GM18909 (cell line): ENCODE results near the gene VPS39.
"Not testable (repeated sequence)": the region's sequence is repeated elsewhere in the genome, so short reads cannot be mapped to it uniquely, and the experiment has no call there.

ENCODE experiments used
- ATAC-seq: cut with Tn5 transposase; IDR thresholded peaks from one replicate; pipeline ENCODE4 v1.9.1; 2021; ENCODE audit warnings: mild to moderate bottlenecking; ENCODE audit not compliant: unreplicated experiment, poor library complexity

VPS39 gene

DNA sequence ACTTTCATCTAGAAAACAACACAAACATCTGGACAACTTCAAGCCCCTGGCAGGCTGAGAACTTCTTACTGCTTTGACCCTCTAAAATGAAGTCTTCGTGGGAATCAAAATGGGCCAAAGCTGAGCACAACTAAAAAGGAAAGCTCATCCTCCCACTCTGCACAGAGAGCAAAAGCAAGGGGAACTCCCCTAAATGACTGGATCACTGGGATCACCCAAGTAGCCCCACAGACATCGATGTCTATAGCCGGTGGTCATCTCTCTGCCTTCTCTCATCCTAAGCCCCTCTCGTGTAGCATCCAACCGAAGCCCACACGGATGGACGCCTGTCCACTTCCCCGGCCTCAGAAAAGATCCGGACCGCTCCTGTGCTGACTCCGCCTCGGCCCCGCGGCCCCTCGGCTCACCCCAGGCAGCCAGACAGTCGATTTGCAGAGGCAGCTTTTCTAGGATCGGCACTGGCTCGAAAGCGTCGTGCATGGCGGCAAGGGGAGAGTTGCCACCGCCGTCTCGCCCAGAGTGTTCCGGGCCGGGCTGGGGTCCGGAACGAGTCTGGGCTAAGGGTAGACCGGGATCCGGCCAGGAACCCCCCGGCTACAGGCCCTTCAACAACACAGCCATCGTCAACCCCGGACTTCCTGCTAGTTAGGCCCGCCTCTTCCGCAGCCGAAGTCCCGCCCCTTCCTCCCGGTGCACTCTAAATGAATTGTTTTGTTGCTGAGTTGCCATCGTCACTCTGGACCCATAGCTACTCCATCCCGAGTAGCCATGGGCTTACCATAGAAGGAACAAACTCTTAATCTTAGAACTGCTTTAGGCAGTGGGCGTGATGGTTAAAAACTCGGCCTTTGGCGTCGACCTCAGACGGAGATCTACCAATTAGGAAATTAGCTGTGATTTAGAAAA lies at the start of gene VPS39:
Gene VPS39 (minus strand): TSS at position 631 of the 906 bp plus-strand sequence. CDS start 151 bp downstream, at position 480.
- ATAC-seq, result peak; percentile 95

DNA sequence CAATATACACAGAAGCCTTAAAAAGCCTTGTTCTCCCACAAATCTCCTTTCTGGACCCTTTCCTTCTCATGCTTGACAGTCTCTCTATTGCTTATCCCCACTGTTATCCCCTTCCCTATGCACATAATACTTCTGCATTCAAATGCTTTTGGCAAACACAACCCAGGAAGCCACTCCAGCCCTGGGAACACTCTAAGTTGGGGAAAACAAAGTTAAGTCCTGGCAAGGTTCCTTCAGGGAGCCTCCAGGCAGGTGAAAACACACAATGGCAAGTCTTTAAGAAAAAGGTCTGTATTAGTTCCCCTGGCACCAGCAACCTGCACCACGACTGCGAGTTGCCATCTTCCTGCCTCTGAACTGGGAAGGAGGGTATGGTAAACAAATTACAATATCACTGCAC lies 45.2 kb upstream of the VPS39 start:
- no peak for ATAC-seq

DNA sequence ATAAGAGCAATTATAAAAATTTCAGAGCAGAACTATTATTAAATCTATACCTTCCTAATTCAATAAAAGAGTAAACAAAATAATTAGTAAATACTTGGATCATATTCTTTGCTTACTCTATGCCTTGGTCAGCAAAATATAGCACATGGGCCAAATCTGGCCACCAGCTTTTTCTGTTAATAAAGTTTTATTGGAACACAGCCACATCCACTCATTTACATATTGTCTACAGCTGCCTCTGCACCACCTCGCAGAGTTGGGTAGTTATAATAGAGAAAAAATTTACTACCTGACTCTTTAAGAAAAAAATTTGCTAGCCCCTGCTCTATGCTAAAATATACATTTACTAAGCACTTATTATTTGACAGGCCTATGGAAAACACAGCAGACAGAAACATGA lies 32.7 kb upstream of the VPS39 start:
- ATAC-seq, result no peak

DNA sequence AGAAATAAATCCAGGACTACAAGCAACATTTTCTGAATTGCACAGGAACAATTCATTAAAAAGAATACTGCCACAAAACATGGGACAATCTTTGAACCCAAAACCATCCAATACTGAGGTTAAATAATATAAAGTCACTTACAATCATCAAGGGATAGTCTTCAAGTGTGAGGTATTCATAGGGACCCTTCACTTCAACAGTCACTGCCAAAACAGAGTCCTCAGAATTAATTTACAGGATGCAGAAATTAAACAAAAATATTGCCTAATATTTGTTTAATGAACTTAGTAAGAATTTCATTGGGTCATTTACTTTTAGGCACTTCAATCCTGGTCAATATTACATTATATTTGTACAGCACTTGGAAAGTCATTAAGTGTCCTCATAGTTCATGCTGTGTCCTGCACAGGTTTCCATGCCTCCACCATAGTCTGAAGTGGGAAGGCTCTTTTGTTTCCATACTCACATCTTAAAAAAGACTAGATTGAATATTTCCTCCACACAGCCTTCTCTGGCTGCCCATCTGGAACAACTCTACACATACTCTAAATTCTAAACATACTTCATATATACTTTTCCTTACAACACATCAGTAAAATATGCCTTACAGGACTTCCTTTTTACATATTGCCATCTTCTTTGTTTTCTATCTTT lies 31.6 kb upstream of the VPS39 start:
- ATAC-seq, result no peak

- no peak for ATAC-seq
These were observed 25.0 kb upstream of the VPS39 start for GRCh38 chr15:42233107-42233506.

DNA sequence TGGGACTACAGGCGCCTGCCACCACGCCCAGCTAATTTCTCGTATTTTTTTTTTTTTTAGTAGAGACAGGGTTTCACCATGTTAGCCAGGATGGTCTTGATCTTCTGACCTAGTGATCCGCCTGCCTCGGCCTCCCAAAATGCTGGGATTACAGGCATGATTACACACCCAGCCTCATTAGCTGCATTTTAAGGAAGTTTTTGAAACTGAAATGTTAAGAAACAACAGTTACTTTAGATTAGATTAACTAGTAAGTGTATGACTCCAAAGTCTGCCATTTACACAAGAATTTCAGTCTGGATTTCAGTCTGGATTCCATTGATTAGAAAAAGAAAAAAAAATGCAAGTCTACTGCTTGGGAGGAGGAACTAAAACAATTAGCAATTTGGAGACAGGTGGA lies 24.5 kb upstream of the VPS39 start:
- ATAC-seq, result no peak

DNA sequence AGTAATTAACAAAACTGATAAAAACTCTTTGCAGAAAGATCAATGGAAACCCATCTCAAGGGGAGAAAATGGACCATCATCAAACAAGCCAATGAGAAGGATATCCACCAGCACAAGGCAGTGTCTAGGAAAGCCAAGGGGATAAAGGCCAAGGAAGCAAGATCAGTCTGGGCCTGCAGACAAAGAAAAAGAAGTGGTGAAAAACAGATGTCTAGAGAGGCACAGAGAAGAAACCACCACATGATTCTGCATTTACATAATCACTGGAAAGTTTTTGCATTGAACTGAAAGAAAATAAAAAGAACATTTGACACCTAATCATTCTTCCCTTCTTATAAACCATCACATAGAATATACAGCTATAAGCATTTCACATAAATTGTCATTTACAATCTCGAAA lies 23.0 kb upstream of the VPS39 start:
- no peak for ATAC-seq

DNA sequence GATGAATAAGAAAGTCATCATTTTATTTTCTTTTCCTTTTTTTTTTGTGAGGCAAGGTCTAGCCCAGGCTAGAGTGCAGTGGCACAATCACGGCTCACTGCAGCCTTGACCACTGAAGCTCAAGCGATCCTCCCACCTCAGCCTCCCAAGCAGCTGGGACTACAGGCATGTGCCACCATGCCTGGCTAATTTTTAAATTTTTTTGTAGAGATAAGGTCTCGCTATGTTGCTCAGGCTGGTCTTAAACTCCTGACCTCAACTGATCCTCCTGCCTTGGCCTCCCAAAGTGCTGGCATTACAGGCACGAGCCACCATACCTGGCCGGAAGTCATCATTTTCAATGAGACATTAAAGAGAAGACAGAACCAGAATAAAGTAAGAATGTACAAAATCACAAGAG lies 20.9 kb upstream of the VPS39 start:
- ATAC-seq, result not testable (repeated sequence)

DNA sequence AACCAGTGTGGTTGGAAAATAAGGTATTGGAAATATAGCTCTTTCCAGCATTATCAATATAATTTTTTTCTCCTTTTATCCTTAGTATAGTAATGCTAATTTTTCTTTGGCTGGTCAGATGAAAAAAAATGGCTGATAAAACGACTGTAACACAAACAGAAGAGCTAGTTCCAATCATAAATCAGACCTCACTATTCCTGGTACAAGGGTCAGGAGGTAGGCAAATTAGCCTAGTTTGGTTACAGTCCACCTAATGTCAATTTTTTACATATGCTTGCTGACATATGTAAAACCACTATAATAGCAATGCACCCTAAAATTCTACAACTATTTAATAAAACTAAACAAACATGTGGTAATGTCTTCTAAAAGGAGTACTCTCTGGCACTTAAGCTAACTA lies 19.9 kb upstream of the VPS39 start:
- no peak for ATAC-seq

GRCh38 chr15:42226648-42227047 lies 18.5 kb upstream of the VPS39 start:
- no peak for ATAC-seq

DNA sequence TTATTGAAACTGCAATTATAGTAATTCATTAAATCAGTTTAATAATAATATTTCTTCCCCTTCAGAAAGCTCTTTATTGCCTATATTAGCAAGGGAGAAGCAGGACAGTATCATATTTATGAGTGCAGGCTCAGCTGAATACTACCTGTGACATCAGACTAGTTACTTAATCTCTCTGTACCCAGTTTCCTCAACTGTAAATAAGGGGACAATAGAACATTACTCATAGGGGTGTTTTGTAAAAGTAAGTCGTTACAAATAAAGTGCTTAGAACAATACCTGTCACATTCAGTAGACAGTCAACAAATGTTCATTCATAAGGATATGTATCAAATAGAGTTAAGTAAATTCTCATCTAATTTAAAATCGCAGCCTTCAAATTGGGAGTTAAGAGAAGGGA lies 12.1 kb upstream of the VPS39 start:
- ATAC-seq, result no peak

GRCh38 chr15:42218953-42219592 lies 11.0 kb upstream of the VPS39 start:
- no peak for ATAC-seq

DNA sequence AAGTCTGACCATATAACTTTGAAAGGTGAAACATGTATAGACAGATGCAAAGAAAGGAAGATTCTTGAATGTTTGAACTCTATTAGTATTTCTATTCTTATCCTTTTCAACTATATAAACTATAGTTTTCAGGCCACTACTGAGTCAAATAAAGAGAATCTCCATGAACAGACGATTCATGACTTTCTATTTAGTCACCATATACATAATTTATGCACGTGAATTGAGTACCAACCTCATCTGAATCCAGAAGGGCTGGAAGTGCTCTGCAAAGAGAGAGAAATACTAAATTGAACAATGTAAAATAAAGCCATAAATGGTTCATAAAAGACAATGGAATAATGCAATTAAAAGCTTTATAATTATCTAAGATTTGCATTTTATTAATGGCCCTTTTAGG lies 9.5 kb upstream of the VPS39 start:
- ATAC-seq, result no peak

GRCh38 chr15:42215913-42216829 lies 8.1 kb upstream of the VPS39 start:
- no peak for ATAC-seq

GRCh38 chr15:42214600-42214999 lies 6.5 kb upstream of the VPS39 start:
- no peak for ATAC-seq

GRCh38 chr15:42213511-42213910 lies 5.4 kb upstream of the VPS39 start:
- ATAC-seq, result no peak

GRCh38 chr15:42210696-42211095 lies 2.6 kb upstream of the VPS39 start:
- no peak for ATAC-seq

DNA sequence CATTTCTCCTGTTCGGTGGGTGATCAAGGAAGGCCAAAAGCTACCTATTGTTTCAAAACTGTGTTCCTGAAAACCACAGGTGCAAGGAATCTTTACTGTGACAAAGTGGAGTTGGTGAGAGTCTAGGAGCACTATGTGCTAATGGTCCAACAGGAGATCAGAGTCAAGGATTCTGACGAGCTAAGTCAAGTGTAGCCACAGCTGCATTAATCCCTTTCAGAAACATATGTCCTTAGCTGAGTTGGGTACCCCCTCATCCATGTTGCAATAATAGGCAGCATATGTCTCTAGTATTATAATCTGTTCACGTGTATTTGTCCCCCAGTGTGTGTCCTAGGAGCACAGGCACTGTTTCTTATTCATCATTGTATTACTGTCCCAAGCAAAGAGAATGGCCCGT lies 1.7 kb downstream of the VPS39 start:
- ATAC-seq, result no peak

GRCh38 chr15:42203891-42204290 lies 4.2 kb downstream of the VPS39 start:
- no peak for ATAC-seq

- no peak for ATAC-seq
These were observed 5.5 kb downstream of the VPS39 start for GRCh38 chr15:42202653-42203052.
